GM23338 (cell line): ENCODE measurements around the gene KISS1. TPM values are rescaled to one million over a fixed set of nuclear protein-coding genes. Genes with fewer than 3 reads are reported as not detected.

Experiments used
- ATAC-seq: fragments of 200-7000 bp; cut with Tn5 transposase; 3 replicates; pipeline ENCODE4 v1.9.1; 2020
- DNase-seq: peaks from one replicate; pipeline ENCODE4 v3.0.0-alpha.2; 2015; ENCODE audit warnings: low spot score
- H2AFZ ChIP-seq: fragments of 200-600 bp; sonication (generic); 2 replicates; pipeline ENCODE4 v1.8.0; 2016; ENCODE audit warnings: antibody characterized with exemption, mild to moderate bottlenecking, moderate library complexity
- H3F3A ChIP-seq: fragments of 200-600 bp; sonication (generic); replicated peaks from 2 replicates; pipeline ENCODE4 v1.8.0; 2017; ENCODE audit warnings: antibody characterized with exemption, mixed run types, low read depth
- H3K27ac ChIP-seq: fragments of 200-600 bp; sonication (generic); 2 replicates; pipeline ENCODE4 v1.6.1; 2016; ENCODE audit warnings: low read depth
- H3K27me3 ChIP-seq: fragments of 200-600 bp; sonication (generic); 2 replicates; pipeline ENCODE4 v1.8.0; 2016; ENCODE audit warnings: mild to moderate bottlenecking, mixed run types, moderate library complexity; ENCODE audit not compliant: insufficient read depth
- H3K36me3 ChIP-seq: fragments of 200-600 bp; sonication (generic); 2 replicates; pipeline ENCODE4 v1.8.0; 2016; ENCODE audit warnings: mild to moderate bottlenecking; ENCODE audit not compliant: insufficient read depth
- H3K4me1 ChIP-seq: fragments of 200-600 bp; sonication (generic); 2 replicates; pipeline ENCODE4 v1.8.0; 2016; ENCODE audit warnings: mild to moderate bottlenecking, moderate library complexity; ENCODE audit not compliant: insufficient read depth
- H3K4me2 ChIP-seq: fragments of 200-600 bp; sonication (generic); 2 replicates; pipeline ENCODE4 v1.7.1; 2017; ENCODE audit warnings: mixed run types
- H3K4me3 ChIP-seq: fragments of 200-600 bp; sonication (generic); 2 replicates; pipeline ENCODE4 v1.6.1; 2016; ENCODE audit warnings: mixed run types
- H3K79me2 ChIP-seq: fragments of 200-600 bp; sonication (generic); replicated peaks from 2 replicates; pipeline ENCODE4 v1.8.0; 2017; ENCODE audit warnings: mild to moderate bottlenecking; ENCODE audit not compliant: insufficient read depth
- H3K9me2 ChIP-seq: fragments of 200-600 bp; sonication (generic); 2 replicates; pipeline ENCODE4 v1.8.0; 2017; ENCODE audit not compliant: insufficient read depth
- H4K20me1 ChIP-seq: fragments of 200-600 bp; sonication (generic); replicated peaks from 2 replicates; pipeline ENCODE4 v1.8.0; 2017; ENCODE audit warnings: mild to moderate bottlenecking; ENCODE audit not compliant: insufficient read depth
- H3K27ac Mint-ChIP-seq: 2 replicates; pipeline ENCODE4 v1.8.0; 2020; ENCODE audit warnings: inconsistent platforms, mild to moderate bottlenecking, moderate library complexity, mixed read lengths
- H3K27me3 Mint-ChIP-seq: 3 replicates; pipeline ENCODE4 v1.8.0; 2022; ENCODE audit warnings: low read depth, mild to moderate bottlenecking, moderate library complexity, mixed read lengths, inconsistent platforms; ENCODE audit not compliant: insufficient read depth, poor library complexity
- H3K36me3 Mint-ChIP-seq: 3 replicates; pipeline ENCODE4 v1.8.0; 2021; ENCODE audit warnings: low read depth, mild to moderate bottlenecking, inconsistent platforms, moderate library complexity, mixed read lengths
- H3K4me1 Mint-ChIP-seq: 3 replicates; pipeline ENCODE4 v1.8.0; 2020; ENCODE audit warnings: mild to moderate bottlenecking, inconsistent platforms, mixed read lengths
- H3K4me3 Mint-ChIP-seq: 3 replicates; pipeline ENCODE4 v1.8.0; 2021; ENCODE audit warnings: moderate library complexity, mild to moderate bottlenecking, inconsistent platforms, mixed read lengths
- H3K9me3 Mint-ChIP-seq: 3 replicates; pipeline ENCODE4 v1.8.0; 2020; ENCODE audit warnings: moderate library complexity, mild to moderate bottlenecking, inconsistent platforms, mixed read lengths
- CREB1 ChIP-seq: fragments of 250-450 bp; sonication (Bioruptor Pico); IDR thresholded peaks from 2 replicates; pipeline ENCODE4 v1.5.0; 2020; ENCODE audit warnings: low read depth, mild to moderate bottlenecking, moderate library complexity
- CTCF ChIP-seq, 2 experiments: fragments of 200-600 bp in 1 of 2; sonication (generic) in 1 of 2; conservative IDR thresholded peaks; 2 replicates each; pipeline versions ENCODE4 v1.5.1 to v1.6.1; 2016 to 2017; ENCODE audit warnings: antibody characterized with exemption in 2 of 2, low read depth in 2 of 2, mild to moderate bottlenecking in 2 of 2, moderate library complexity in 1 of 2
- ETS1 ChIP-seq: IDR thresholded peaks from 2 replicates; pipeline ENCODE4 v1.6.1; 2016; ENCODE audit warnings: antibody characterized with exemption
- JUNB ChIP-seq: IDR thresholded peaks from one replicate; pipeline ENCODE4 v1.6.1; 2016; ENCODE audit warnings: antibody characterized with exemption; ENCODE audit not compliant: unreplicated experiment
- POLR2AphosphoS5 ChIP-seq: IDR thresholded peaks from 2 replicates; pipeline ENCODE4 v1.6.1; 2016; ENCODE audit warnings: antibody characterized with exemption, low read depth
- REST ChIP-seq: IDR thresholded peaks from one replicate; pipeline ENCODE4 v1.6.1; 2018; ENCODE audit warnings: antibody characterized with exemption; ENCODE audit not compliant: unreplicated experiment
- STAT1 ChIP-seq: IDR thresholded peaks from one replicate; pipeline ENCODE4 v1.6.1; 2016; ENCODE audit warnings: antibody characterized with exemption; ENCODE audit not compliant: unreplicated experiment
- ZNF114 ChIP-seq: fragments of 250-450 bp; sonication (Bioruptor Pico); IDR thresholded peaks from 2 replicates; pipeline ENCODE4 v1.5.0; 2020; ENCODE audit warnings: mild to moderate bottlenecking, moderate library complexity
- polyA plus RNA-seq: library from polyadenylated mRNA; unstranded; fragments of >200 nt; fragmentation: Nextera tagmentation; extraction: Ambion mirVana; gene quantifications from 2 replicates; pipeline ENCODE4 v1.2.1, GENCODE V29; 2016
- total RNA-seq: library from RNA; depleted of rRNA; stranded (reverse); fragments of >200 nt; shearing (Covaris generic); gene quantifications from 2 replicates; pipeline ENCODE4 v1.2.3, GENCODE V29; 2014

The KISS1 gene
- total and polyA plus RNA-seq, 2 experiments from 2014 or later = not detected

GRCh38 chr1:204223129-204223860 lies 27.0 kb upstream of the KISS1 start:
- Mint-ChIP-seq H3K4me1 (peaks cover 19% of the 10 kb centered on the region; the same call in 2 of the 3 replicates), H3K27me3 (peaks cover 3% of the 10 kb centered on the region), H3K4me3 (no peak overlapping the region), H3K27ac (no peak overlapping the region), H3K9me3 (no peaks in the 10 kb centered on the region), H3K36me3 (peaks cover 10% of the 10 kb centered on the region; the same call in 1 of the 3 replicates)
- no peaks in the 10 kb centered on the region for H3F3A ChIP-seq
- DNase-seq (no peak), ATAC-seq (no peak)
- H3K27me3 ChIP-seq = no peaks in the 10 kb centered on the region
- no peak overlapping the region for H2AFZ ChIP-seq
- no peak overlapping the region for H3K4me3 ChIP-seq
- H3K27ac ChIP-seq = no peak overlapping the region
- H3K4me1 ChIP-seq = no peaks in the 10 kb centered on the region
- no peaks in the 10 kb centered on the region for H3K79me2 ChIP-seq
- no peaks in the 10 kb centered on the region for H3K9me2 ChIP-seq
- no peaks in the 10 kb centered on the region for H4K20me1 ChIP-seq
- TF ChIP-seq JUNB = no peak
- no peak overlapping the region for H3K4me2 ChIP-seq
- no peaks in the 10 kb centered on the region for H3K36me3 ChIP-seq

GRCh38 chr1:204222764-204223055 lies 26.4 kb upstream of the KISS1 start:
- TF ChIP-seq STAT1 (no peak), ETS1 (no peak), REST (no peak), ZNF114 (CRISPR knock-in tag) (no peak), POLR2AphosphoS5 (no peak), CREB1 (CRISPR knock-in tag) (no peak), CTCF (conservative IDR thresholded peaks at IDR 0.05; ENCODE audit: low read depth in 2 of 2) (no peak), JUNB (no peak)
- Histone ChIP-seq H3K27ac (no peak overlapping the region), H4K20me1 (no peaks in the 10 kb centered on the region), H3K4me3 (no peak overlapping the region), H3K9me2 (no peaks in the 10 kb centered on the region), H3F3A (no peaks in the 10 kb centered on the region), H3K36me3 (no peaks in the 10 kb centered on the region), H3K27me3 (no peaks in the 10 kb centered on the region), H3K4me1 (no peaks in the 10 kb centered on the region), H3K4me2 (no peak overlapping the region), H3K79me2 (no peaks in the 10 kb centered on the region), H2AFZ (no peak overlapping the region)
- Mint-ChIP-seq H3K27me3 (peaks cover 3% of the 10 kb centered on the region), H3K4me1 (peaks cover 19% of the 10 kb centered on the region; the same call in 2 of the 3 replicates), H3K27ac (no peak overlapping the region), H3K4me3 (no peak overlapping the region), H3K9me3 (no peaks in the 10 kb centered on the region), H3K36me3 (peaks cover 7% of the 10 kb centered on the region; the same call in 1 of the 3 replicates)
- DNase-seq (no peak), ATAC-seq (no peak)
